Liver (tissue), 9 donors: ENCODE measurements around the gene AKR1D1. TPM values are rescaled to one million over a fixed set of nuclear protein-coding genes. Genes with fewer than 3 reads are reported as not detected.
"Not testable (repeated sequence)": the region's sequence is repeated elsewhere in the genome, so short reads cannot be mapped to it uniquely, and the experiment has no call there.

Source experiments
- DNase-seq: peaks from one replicate; pipeline ENCODE4 v3.0.0-alpha.2; 2017; ENCODE audit warnings: low spot score
- H3K27ac ChIP-seq, 2 donors: one replicate each; pipeline ENCODE4 v1.7.0; 2013; ENCODE audit warnings: inconsistent platforms in 2 of 2, low read length in 2 of 2, control low read depth in 1 of 2, low read depth in 1 of 2, mild to moderate bottlenecking in 1 of 2
- H3K27me3 ChIP-seq, 4 donors: one replicate each; pipeline versions ENCODE4 v1.6.1 to v1.7.0; 2013; ENCODE audit warnings: low read length in 3 of 4, inconsistent platforms in 1 of 4, mild to moderate bottlenecking in 1 of 4, moderate library complexity in 1 of 4; ENCODE audit not compliant: control insufficient read depth in 4 of 4, insufficient read depth in 4 of 4
- H3K36me3 ChIP-seq, 4 donors: one replicate each; pipeline versions ENCODE4 v1.6.1 to v1.7.0; 2013; ENCODE audit warnings: low read length in 3 of 4, mild to moderate bottlenecking in 3 of 4, low read depth in 1 of 4, moderate library complexity in 1 of 4; ENCODE audit not compliant: control insufficient read depth in 4 of 4, insufficient read depth in 3 of 4
- H3K4me1 ChIP-seq, 4 donors: one replicate each; pipeline versions ENCODE4 v1.6.1 to v1.7.0; 2013; ENCODE audit warnings: low read length in 3 of 4, mild to moderate bottlenecking in 3 of 4, moderate library complexity in 1 of 4; ENCODE audit not compliant: control insufficient read depth in 4 of 4, insufficient read depth in 4 of 4
- H3K4me3 ChIP-seq, 3 donors: one replicate each; pipeline versions ENCODE4 v1.6.1 to v1.7.0; 2013; ENCODE audit warnings: low read length in 3 of 3, control low read depth in 1 of 3, low read depth in 1 of 3, mild to moderate bottlenecking in 1 of 3
- H3K9ac ChIP-seq, 2 donors: one replicate each; pipeline ENCODE4 v1.7.0; 2013; ENCODE audit warnings: low read length in 2 of 2, mild to moderate bottlenecking in 2 of 2, moderate library complexity in 2 of 2, control low read depth in 1 of 2, low read depth in 1 of 2
- H3K9me3 ChIP-seq, 4 donors: one replicate each; pipeline versions ENCODE4 v1.6.1 to v1.7.0; 2013; ENCODE audit warnings: low read length in 3 of 4; ENCODE audit not compliant: control insufficient read depth in 4 of 4
- EGR1 ChIP-seq, 2 donors: IDR thresholded peaks; 2 replicates each; pipeline ENCODE4 v1.6.1; 2016 to 2018; ENCODE audit warnings: antibody characterized with exemption in 2 of 2, low read depth in 2 of 2
- FOXA1 ChIP-seq: IDR thresholded peaks from 2 replicates; pipeline ENCODE4 v1.6.1; 2016; ENCODE audit warnings: antibody characterized with exemption
- FOXA2 ChIP-seq: IDR thresholded peaks from 2 replicates; pipeline ENCODE4 v1.6.1; 2016; ENCODE audit warnings: antibody characterized with exemption
- GABPA ChIP-seq, 2 donors: IDR thresholded peaks in 1 of 2; conservative IDR thresholded peaks in 1 of 2; 2 replicates each; pipeline ENCODE4 v1.6.1; 2016; ENCODE audit warnings: antibody characterized with exemption in 2 of 2, mild to moderate bottlenecking in 1 of 2, moderate library complexity in 1 of 2
- HNF4A ChIP-seq, 2 donors: conservative IDR thresholded peaks; 2 replicates each; pipeline ENCODE4 v1.6.1; 2016; ENCODE audit warnings: antibody characterized with exemption in 2 of 2, mild to moderate bottlenecking in 2 of 2
- HNF4G ChIP-seq: IDR thresholded peaks from 2 replicates; pipeline ENCODE4 v1.6.1; 2016; ENCODE audit warnings: antibody characterized with exemption
- JUND ChIP-seq, 2 donors: IDR thresholded peaks; 2 replicates each; pipeline ENCODE4 v1.6.1; 2016; ENCODE audit warnings: antibody characterized with exemption in 2 of 2
- NR2F2 ChIP-seq: IDR thresholded peaks from 2 replicates; pipeline ENCODE4 v1.6.1; 2016; ENCODE audit warnings: antibody characterized with exemption
- RAD21 ChIP-seq, 2 donors: IDR thresholded peaks; 2 replicates each; pipeline ENCODE4 v1.6.1; 2016; ENCODE audit warnings: antibody characterized with exemption in 2 of 2, mild to moderate bottlenecking in 2 of 2
- RXRA ChIP-seq, 2 donors: IDR thresholded peaks; 2 replicates each; pipeline ENCODE4 v1.6.1; 2017 to 2018; ENCODE audit warnings: antibody characterized with exemption in 2 of 2, mild to moderate bottlenecking in 1 of 2
- SP1 ChIP-seq: IDR thresholded peaks from 2 replicates; pipeline ENCODE4 v1.6.1; 2018; ENCODE audit warnings: antibody characterized with exemption, mild to moderate bottlenecking
- TAF1 ChIP-seq: conservative IDR thresholded peaks from 2 replicates; pipeline ENCODE4 v1.6.1; 2016; ENCODE audit warnings: antibody characterized with exemption, mild to moderate bottlenecking
- YY1 ChIP-seq: IDR thresholded peaks from 2 replicates; pipeline ENCODE4 v1.6.1; 2016; ENCODE audit warnings: antibody characterized with exemption, mild to moderate bottlenecking
- WGBS: extraction: QIAGEN DNeasy Blood & Tissue Kit; methylation state at CpG from one replicate; pipeline ENCODE4 v1.1.7; 2013; 5-methylcytosine and 5-hydroxymethylcytosine counted together
- polyA plus RNA-seq, 2 donors: library from polyadenylated mRNA; stranded (reverse) in 1 of 2; unstranded in 1 of 2; fragments of 200-250 nt in 1 of 2; fragments of >200 nt in 1 of 2; fragmentation: Nextera tagmentation in 1 of 2; extraction: Ambion mirVana in 1 of 2; gene quantifications; one replicate each; pipeline versions ENCODE4 v1.2.1 to v1.2.3, GENCODE V29; 2013 to 2015
- total RNA-seq, 2 donors: library from RNA; depleted of rRNA; stranded (reverse); fragments of >200 nt; gene quantifications; one replicate each; pipeline ENCODE4 v1.2.3, GENCODE V29; 2014
- TF ChIP-seq, protein P1 (sequence below): IDR thresholded peaks from 2 replicates; pipeline ENCODE4 v1.6.1; 2016; ENCODE audit warnings: antibody characterized with exemption
- TF ChIP-seq, protein P2 (sequence below): IDR thresholded peaks from 2 replicates; pipeline ENCODE4 v1.6.1; 2016; ENCODE audit warnings: antibody characterized with exemption
- TF ChIP-seq, protein P3 (sequence below): IDR thresholded peaks from 2 replicates; pipeline ENCODE4 v1.6.1; 2016; ENCODE audit warnings: antibody characterized with exemption
- TF ChIP-seq, protein P4 (sequence below): IDR thresholded peaks from 2 replicates; pipeline ENCODE4 v1.6.1; 2016; ENCODE audit warnings: antibody characterized with exemption, mild to moderate bottlenecking
- TF ChIP-seq, protein P5 (sequence below): fragments of 150-350 bp; IDR thresholded peaks from 2 replicates; pipeline ENCODE4 v1.5.1; 2017; ENCODE audit warnings: improper control_type of control experiment, low read depth, low read length; ENCODE audit not compliant: missing input control
- donor health status: healthy.
- donor health status: healthy.
- donor health status: healthy.
- donor health status: healthy.
- donor health status: healthy.

The AKR1D1 gene
- total and polyA plus RNA-seq, 4 donors, result 18.6 to 93.9 (median 31.9) TPM

DNA sequence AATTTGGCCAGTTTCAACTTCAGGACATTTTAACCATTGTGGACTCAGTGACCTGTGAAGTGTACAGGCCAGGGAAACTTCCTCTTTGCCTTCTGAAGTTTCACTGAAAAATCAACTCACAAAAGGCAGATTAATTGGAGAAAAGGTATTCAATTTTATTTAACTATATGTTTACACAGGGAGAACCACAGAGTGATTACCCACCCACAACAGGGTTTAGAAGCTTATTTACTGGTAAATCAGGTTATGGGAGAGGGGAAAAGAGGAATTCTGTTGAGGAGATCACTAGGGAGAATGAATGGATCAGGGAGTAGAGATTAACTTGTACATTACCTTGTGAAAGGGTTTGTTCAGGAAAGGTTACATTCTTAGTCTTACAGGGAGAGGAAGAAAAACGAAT lies 1.7 kb upstream of the AKR1D1 start:
- DNase-seq, result no peak
- H3K9ac ChIP-seq, result no peak overlapping the region
- H3K27ac ChIP-seq, result no peak overlapping the region
- no peaks in the 10 kb centered on the region for H3K27me3 ChIP-seq
- TF ChIP-seq JUND (IDR thresholded peaks at IDR 0.05), result no peak
- no peak for TF ChIP-seq YY1
- TF ChIP-seq NR2F2, result no peak
- TF ChIP-seq HNF4A (conservative IDR thresholded peaks at IDR 0.05), result no peak
- TF ChIP-seq HNF4G, result no peak
- TF ChIP-seq, protein P1, sequence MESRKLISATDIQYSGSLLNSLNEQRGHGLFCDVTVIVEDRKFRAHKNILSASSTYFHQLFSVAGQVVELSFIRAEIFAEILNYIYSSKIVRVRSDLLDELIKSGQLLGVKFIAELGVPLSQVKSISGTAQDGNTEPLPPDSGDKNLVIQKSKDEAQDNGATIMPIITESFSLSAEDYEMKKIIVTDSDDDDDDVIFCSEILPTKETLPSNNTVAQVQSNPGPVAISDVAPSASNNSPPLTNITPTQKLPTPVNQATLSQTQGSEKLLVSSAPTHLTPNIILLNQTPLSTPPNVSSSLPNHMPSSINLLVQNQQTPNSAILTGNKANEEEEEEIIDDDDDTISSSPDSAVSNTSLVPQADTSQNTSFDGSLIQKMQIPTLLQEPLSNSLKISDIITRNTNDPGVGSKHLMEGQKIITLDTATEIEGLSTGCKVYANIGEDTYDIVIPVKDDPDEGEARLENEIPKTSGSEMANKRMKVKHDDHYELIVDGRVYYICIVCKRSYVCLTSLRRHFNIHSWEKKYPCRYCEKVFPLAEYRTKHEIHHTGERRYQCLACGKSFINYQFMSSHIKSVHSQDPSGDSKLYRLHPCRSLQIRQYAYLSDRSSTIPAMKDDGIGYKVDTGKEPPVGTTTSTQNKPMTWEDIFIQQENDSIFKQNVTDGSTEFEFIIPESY, result no peak
- TF ChIP-seq FOXA2, result no peak
- no peak for TF ChIP-seq SP1
- no peak for TF ChIP-seq RXRA (IDR thresholded peaks at IDR 0.05)
- no peak for TF ChIP-seq TAF1
- WGBS, result 77% methylated on average over 1 of the region's 1 CpG
- H3K36me3 ChIP-seq, result peaks cover 0 to 2% (median 0%) of the 10 kb centered on the region in 4 donors
- no peak overlapping the region for H3K4me3 ChIP-seq
- peaks cover 0 to 4% (median 0%) of the 10 kb centered on the region in 4 donors for H3K9me3 ChIP-seq
- peaks cover 0 to 49% (median 21%) of the 10 kb centered on the region in 4 donors for H3K4me1 ChIP-seq

DNA sequence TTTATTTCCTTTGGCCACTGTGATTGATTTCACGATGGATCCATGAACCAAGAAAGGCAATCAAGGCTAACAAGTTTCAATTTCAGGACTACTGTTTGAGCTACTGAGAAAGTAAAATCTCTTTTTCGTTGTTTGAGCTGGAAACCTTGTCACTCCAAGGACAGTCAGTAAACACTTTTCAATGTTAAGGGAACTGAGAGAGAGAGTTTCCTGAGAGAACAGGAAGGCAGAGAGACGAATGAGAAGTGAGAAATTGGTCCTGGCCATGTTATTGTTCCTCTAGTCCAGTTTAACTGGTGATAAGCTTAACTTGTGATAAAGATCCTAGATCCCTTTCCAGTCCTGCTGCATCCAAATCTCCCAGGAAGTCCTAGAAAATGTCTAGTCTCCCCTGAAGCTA lies 909 bp upstream of the AKR1D1 start:
- no peak overlapping the region for H3K4me3 ChIP-seq
- H3K27ac ChIP-seq, result peak overlapping the region in 1 of 2 donors; percentile 6
- H3K36me3 ChIP-seq, result peaks cover 0 to 2% (median 0%) of the 10 kb centered on the region in 4 donors
- H3K9ac ChIP-seq, result no peak overlapping the region
- no peak for DNase-seq
- H3K9me3 ChIP-seq, result peaks cover 0 to 4% (median 0%) of the 10 kb centered on the region in 4 donors
- WGBS, result 84% methylated on average over 3 of the region's 3 CpGs
- TF ChIP-seq NR2F2 (no peak), HNF4A (conservative IDR thresholded peaks at IDR 0.05) (no peak), RAD21 (IDR thresholded peaks at IDR 0.05) (no peak), RXRA (IDR thresholded peaks at IDR 0.05) (no peak), FOXA1 (no peak), FOXA2 (no peak), TAF1 (no peak), HNF4G (no peak), GABPA (IDR thresholded peaks at IDR 0.05 in 1 of 2, conservative IDR thresholded peaks at IDR 0.05 in 1 of 2) (no peak), EGR1 (IDR thresholded peaks at IDR 0.05; ENCODE audit: low read depth in 2 of 2) (no peak), YY1 (no peak), SP1 (no peak), JUND (IDR thresholded peaks at IDR 0.05) (no peak)
- TF ChIP-seq, protein P2, sequence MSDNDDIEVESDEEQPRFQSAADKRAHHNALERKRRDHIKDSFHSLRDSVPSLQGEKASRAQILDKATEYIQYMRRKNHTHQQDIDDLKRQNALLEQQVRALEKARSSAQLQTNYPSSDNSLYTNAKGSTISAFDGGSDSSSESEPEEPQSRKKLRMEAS, result no peak
- TF ChIP-seq, protein P3, sequence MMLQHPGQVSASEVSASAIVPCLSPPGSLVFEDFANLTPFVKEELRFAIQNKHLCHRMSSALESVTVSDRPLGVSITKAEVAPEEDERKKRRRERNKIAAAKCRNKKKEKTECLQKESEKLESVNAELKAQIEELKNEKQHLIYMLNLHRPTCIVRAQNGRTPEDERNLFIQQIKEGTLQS, result no peak
- TF ChIP-seq, protein P4, sequence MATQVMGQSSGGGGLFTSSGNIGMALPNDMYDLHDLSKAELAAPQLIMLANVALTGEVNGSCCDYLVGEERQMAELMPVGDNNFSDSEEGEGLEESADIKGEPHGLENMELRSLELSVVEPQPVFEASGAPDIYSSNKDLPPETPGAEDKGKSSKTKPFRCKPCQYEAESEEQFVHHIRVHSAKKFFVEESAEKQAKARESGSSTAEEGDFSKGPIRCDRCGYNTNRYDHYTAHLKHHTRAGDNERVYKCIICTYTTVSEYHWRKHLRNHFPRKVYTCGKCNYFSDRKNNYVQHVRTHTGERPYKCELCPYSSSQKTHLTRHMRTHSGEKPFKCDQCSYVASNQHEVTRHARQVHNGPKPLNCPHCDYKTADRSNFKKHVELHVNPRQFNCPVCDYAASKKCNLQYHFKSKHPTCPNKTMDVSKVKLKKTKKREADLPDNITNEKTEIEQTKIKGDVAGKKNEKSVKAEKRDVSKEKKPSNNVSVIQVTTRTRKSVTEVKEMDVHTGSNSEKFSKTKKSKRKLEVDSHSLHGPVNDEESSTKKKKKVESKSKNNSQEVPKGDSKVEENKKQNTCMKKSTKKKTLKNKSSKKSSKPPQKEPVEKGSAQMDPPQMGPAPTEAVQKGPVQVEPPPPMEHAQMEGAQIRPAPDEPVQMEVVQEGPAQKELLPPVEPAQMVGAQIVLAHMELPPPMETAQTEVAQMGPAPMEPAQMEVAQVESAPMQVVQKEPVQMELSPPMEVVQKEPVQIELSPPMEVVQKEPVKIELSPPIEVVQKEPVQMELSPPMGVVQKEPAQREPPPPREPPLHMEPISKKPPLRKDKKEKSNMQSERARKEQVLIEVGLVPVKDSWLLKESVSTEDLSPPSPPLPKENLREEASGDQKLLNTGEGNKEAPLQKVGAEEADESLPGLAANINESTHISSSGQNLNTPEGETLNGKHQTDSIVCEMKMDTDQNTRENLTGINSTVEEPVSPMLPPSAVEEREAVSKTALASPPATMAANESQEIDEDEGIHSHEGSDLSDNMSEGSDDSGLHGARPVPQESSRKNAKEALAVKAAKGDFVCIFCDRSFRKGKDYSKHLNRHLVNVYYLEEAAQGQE, result no peak
- TF ChIP-seq, protein P5, sequence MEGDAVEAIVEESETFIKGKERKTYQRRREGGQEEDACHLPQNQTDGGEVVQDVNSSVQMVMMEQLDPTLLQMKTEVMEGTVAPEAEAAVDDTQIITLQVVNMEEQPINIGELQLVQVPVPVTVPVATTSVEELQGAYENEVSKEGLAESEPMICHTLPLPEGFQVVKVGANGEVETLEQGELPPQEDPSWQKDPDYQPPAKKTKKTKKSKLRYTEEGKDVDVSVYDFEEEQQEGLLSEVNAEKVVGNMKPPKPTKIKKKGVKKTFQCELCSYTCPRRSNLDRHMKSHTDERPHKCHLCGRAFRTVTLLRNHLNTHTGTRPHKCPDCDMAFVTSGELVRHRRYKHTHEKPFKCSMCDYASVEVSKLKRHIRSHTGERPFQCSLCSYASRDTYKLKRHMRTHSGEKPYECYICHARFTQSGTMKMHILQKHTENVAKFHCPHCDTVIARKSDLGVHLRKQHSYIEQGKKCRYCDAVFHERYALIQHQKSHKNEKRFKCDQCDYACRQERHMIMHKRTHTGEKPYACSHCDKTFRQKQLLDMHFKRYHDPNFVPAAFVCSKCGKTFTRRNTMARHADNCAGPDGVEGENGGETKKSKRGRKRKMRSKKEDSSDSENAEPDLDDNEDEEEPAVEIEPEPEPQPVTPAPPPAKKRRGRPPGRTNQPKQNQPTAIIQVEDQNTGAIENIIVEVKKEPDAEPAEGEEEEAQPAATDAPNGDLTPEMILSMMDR, result no peak
- TF ChIP-seq, protein P1, result no peak
- peaks cover 0 to 55% (median 28%) of the 10 kb centered on the region in 4 donors for H3K4me1 ChIP-seq
- H3K27me3 ChIP-seq, result no peaks in the 10 kb centered on the region

DNA sequence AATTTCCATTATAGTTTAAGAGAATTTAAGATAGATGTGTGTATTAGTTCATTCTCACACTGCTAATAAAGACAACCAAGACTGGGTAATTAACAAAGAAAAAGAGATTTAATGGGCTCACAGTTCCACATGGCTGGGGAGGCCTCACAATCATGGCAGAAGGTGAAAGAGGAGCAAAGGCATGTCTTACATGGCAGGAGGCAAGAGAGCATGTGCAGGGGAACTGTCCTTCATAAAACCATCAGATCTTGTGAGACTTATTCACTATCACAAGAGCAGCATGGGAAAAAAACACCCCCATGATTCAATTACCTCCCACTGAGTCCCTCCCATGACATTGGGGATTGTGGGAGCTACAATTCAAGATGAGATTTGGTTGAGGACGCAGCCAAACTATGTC lies 473 bp upstream of the AKR1D1 start:
- H3K27ac ChIP-seq, result peak overlapping the region in 1 of 2 donors; percentile 76

More for the DNA sequence above, 473 bp upstream of the AKR1D1 start:
- WGBS, result 48% methylated on average over 1 of the region's 1 CpG
- not testable (repeated sequence) for H3K36me3 ChIP-seq, H3K9ac ChIP-seq, DNase-seq, H3K9me3 ChIP-seq, H3K27me3 ChIP-seq
- Histone ChIP-seq H3K4me1 (peaks cover 0 to 57% (median 32%) of the 10 kb centered on the region in 4 donors), H3K4me3 (peak overlapping the region in 1 of 3 donors; percentile 70)
